ENCODE data around the gene FEN1.

DNA sequence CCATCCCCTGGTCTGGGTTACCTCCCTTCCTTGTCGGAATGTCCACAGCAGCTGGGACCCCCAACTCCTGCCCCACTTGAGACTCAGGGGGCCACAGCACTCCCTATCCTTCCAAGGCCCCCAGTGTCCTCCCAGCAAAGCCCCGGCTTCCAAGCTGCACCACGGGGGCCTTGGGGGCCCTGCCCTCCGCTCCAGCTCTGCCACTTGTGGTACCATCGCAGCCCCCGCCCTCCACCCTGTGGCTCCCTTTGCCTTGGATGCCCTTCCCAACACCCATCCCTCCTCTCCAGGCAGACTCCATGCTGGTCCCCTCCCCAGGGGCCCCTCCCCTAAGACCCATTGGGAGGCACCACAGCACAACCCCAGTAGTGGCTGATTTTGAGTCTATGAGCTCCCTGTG, 17.6 kb upstream of the FEN1 start:
- TF ChIP-seq, protein P1, sequence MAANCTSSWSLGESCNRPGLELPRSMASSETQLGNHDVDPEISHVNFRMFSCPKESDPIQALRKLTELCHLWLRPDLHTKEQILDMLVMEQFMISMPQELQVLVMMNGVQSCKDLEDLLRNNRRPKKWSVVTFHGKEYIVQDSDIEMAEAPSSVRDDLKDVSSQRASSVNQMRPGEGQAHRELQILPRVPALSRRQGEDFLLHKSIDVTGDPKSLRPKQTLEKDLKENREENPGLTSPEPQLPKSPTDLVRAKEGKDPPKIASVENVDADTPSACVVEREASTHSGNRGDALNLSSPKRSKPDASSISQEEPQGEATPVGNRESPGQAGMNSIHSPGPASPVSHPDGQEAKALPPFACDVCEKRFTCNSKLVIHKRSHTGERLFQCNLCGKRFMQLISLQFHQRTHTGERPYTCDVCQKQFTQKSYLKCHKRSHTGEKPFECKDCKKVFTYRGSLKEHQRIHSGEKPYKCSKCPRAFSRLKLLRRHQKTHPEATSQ (tag by site-specific recombination; IDR thresholded peaks at IDR 0.05), result no peak
- TF ChIP-seq GLIS2 (tag by site-specific recombination; IDR thresholded peaks at IDR 0.05), result no peak
- TF ChIP-seq, protein P2, sequence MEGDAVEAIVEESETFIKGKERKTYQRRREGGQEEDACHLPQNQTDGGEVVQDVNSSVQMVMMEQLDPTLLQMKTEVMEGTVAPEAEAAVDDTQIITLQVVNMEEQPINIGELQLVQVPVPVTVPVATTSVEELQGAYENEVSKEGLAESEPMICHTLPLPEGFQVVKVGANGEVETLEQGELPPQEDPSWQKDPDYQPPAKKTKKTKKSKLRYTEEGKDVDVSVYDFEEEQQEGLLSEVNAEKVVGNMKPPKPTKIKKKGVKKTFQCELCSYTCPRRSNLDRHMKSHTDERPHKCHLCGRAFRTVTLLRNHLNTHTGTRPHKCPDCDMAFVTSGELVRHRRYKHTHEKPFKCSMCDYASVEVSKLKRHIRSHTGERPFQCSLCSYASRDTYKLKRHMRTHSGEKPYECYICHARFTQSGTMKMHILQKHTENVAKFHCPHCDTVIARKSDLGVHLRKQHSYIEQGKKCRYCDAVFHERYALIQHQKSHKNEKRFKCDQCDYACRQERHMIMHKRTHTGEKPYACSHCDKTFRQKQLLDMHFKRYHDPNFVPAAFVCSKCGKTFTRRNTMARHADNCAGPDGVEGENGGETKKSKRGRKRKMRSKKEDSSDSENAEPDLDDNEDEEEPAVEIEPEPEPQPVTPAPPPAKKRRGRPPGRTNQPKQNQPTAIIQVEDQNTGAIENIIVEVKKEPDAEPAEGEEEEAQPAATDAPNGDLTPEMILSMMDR (tag by site-specific recombination; IDR thresholded peaks at IDR 0.05), result no peak
- TF ChIP-seq, protein P3, sequence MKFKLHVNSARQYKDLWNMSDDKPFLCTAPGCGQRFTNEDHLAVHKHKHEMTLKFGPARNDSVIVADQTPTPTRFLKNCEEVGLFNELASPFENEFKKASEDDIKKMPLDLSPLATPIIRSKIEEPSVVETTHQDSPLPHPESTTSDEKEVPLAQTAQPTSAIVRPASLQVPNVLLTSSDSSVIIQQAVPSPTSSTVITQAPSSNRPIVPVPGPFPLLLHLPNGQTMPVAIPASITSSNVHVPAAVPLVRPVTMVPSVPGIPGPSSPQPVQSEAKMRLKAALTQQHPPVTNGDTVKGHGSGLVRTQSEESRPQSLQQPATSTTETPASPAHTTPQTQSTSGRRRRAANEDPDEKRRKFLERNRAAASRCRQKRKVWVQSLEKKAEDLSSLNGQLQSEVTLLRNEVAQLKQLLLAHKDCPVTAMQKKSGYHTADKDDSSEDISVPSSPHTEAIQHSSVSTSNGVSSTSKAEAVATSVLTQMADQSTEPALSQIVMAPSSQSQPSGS (tag by site-specific recombination; IDR thresholded peaks at IDR 0.05; ENCODE audit: low read depth), result no peak
- TF ChIP-seq ZNF76 (tag by site-specific recombination; IDR thresholded peaks at IDR 0.05; ENCODE audit: borderline replicate concordance, low read depth), result no peak
- TF ChIP-seq ZBTB20 (tag by site-specific recombination; IDR thresholded peaks at IDR 0.05), result no peak
- no peak for TF ChIP-seq ZNF132 (tag by site-specific recombination; IDR thresholded peaks at IDR 0.05; ENCODE audit: borderline replicate concordance)
